Measurements from ENCODE around the gene MTUS2.

- TF ChIP-seq PHF8 (conservative IDR thresholded peaks at IDR 0.05; ENCODE audit: low read depth, low read length) (no peak), SRF (IDR thresholded peaks at IDR 0.05; ENCODE audit: low read depth, low read length) (no peak), CHD2 (IDR thresholded peaks at IDR 0.05; ENCODE audit: low read length) (no peak), CTCF (IDR thresholded peaks at IDR 0.05; ENCODE audit: control extremely low read depth in 1 of 3, insufficient read depth in 1 of 3, low read depth in 1 of 3, low read length in 3 of 3) (no peak), ZNF274 (IDR thresholded peaks at IDR 0.05; ENCODE audit: borderline replicate concordance, extremely low read depth, low read length) (no peak), POLR2A (IDR thresholded peaks at IDR 0.05; ENCODE audit: control extremely low read depth in 1 of 2, low read depth in 2 of 2, low read length in 2 of 2) (no peak), SP1 (IDR thresholded peaks at IDR 0.05; ENCODE audit: low read depth, low read length) (no peak), EGR1 (IDR thresholded peaks at IDR 0.05; ENCODE audit: borderline replicate concordance, low read depth, low read length) (no peak), GABPA (IDR thresholded peaks at IDR 0.05; ENCODE audit: borderline replicate concordance, insufficient read depth, low read length) (no peak)
Observed at GRCh38 chr13:28850226-28850625, 30.1 kb downstream of the MTUS2 start.
